MM.1S (cell line): ENCODE results near the gene FAF1.

ENCODE experiments used
- CTCF ChIP-seq: fragments of 300-600 bp; sonication (generic); IDR thresholded peaks from 2 replicates; pipeline ENCODE4 v1.5.1; 2016; ENCODE audit warnings: antibody characterized with exemption, low read length, mixed read lengths
- EZH2 ChIP-seq: fragments of 300-600 bp; sonication (generic); optimal IDR thresholded peaks from 2 replicates; pipeline ENCODE3; 2017; ENCODE audit warnings: low read depth, mild to moderate bottlenecking, antibody characterized with exemption, low read length, mixed read lengths

GRCh38 chr1:50793521-50793920 lies 166.5 kb downstream of the FAF1 start:
- TF ChIP-seq CTCF, result no peak
- TF ChIP-seq EZH2, result no peak
